ENCODE results near the gene LRRC55.

The LRRC55 gene

GRCh38 chr11:57224128-57224527 is 42.4 kb downstream of the LRRC55 start:
- DNase-seq (ENCODE audit: insufficient read length, low spot score): no peak
- no peak for FAIRE-seq
- no peak for TF ChIP-seq POLR2A (IDR thresholded peaks at IDR 0.05; ENCODE audit: low read depth, low read length)

GRCh38 chr11:57224537-57224936 is 42.8 kb downstream of the LRRC55 start:
- FAIRE-seq: no peak

GRCh38 chr11:57228600-57228999 is 46.8 kb downstream of the LRRC55 start:
- DNase-seq (ENCODE audit: insufficient read length, low spot score) (no peak), FAIRE-seq (no peak)
- no peak for TF ChIP-seq POLR2A (IDR thresholded peaks at IDR 0.05; ENCODE audit: low read depth, low read length)

More at GRCh38 chr11:57224537-57224936, 42.8 kb downstream of the LRRC55 start:
- DNase-seq (ENCODE audit: insufficient read length, low spot score): peak; percentile 19
- TF ChIP-seq POLR2A (IDR thresholded peaks at IDR 0.05; ENCODE audit: low read depth, low read length): no peak

GRCh38 chr11:57230316-57230715 is 48.6 kb downstream of the LRRC55 start:
- FAIRE-seq (no peak), DNase-seq (ENCODE audit: insufficient read length, low spot score) (no peak)
- TF ChIP-seq POLR2A (IDR thresholded peaks at IDR 0.05; ENCODE audit: low read depth, low read length): no peak

- no peak for FAIRE-seq
- no peak for TF ChIP-seq POLR2A (IDR thresholded peaks at IDR 0.05; ENCODE audit: low read depth, low read length)
- DNase-seq (ENCODE audit: insufficient read length, low spot score): no peak
Measured at GRCh38 chr11:57230791-57231538, 49.2 kb downstream of the LRRC55 start.

GRCh38 chr11:57231539-57232253 is 49.9 kb downstream of the LRRC55 start:
- no peak for TF ChIP-seq POLR2A (IDR thresholded peaks at IDR 0.05; ENCODE audit: low read depth, low read length)
- FAIRE-seq: no peak
- DNase-seq (ENCODE audit: insufficient read length, low spot score): no peak

GRCh38 chr11:57233702-57234101 is 51.9 kb downstream of the LRRC55 start:
- DNase-seq (ENCODE audit: insufficient read length, low spot score): no peak
- TF ChIP-seq POLR2A (IDR thresholded peaks at IDR 0.05; ENCODE audit: low read depth, low read length): no peak
- no peak for FAIRE-seq

GRCh38 chr11:57235761-57236703 is 54.3 kb downstream of the LRRC55 start:
- TF ChIP-seq POLR2A (IDR thresholded peaks at IDR 0.05; ENCODE audit: low read depth, low read length): no peak
- no peak for DNase-seq (ENCODE audit: insufficient read length, low spot score)
- no peak for FAIRE-seq

- FAIRE-seq: no peak
- no peak for DNase-seq (ENCODE audit: insufficient read length, low spot score)
- no peak for TF ChIP-seq POLR2A (IDR thresholded peaks at IDR 0.05; ENCODE audit: low read depth, low read length)
Measured at GRCh38 chr11:57237204-57237681, 55.5 kb downstream of the LRRC55 start, which contains the start of gene APLNR. TSS of gene APLNR (minus strand) at chr11:57237250. CDS start at chr11:57237004, 246 bp downstream.

GRCh38 chr11:57239348-57239747 is 57.6 kb downstream of the LRRC55 start:
- FAIRE-seq (no peak), DNase-seq (ENCODE audit: insufficient read length, low spot score) (no peak)
- no peak for TF ChIP-seq POLR2A (IDR thresholded peaks at IDR 0.05; ENCODE audit: low read depth, low read length)

- FAIRE-seq: no peak
- no peak for DNase-seq (ENCODE audit: insufficient read length, low spot score)
- no peak for TF ChIP-seq POLR2A (IDR thresholded peaks at IDR 0.05; ENCODE audit: low read depth, low read length)
Measured at GRCh38 chr11:57240007-57240406, 58.3 kb downstream of the LRRC55 start.

GRCh38 chr11:57240757-57241156 is 59.0 kb downstream of the LRRC55 start:
- DNase-seq (ENCODE audit: insufficient read length, low spot score) (no peak), FAIRE-seq (no peak)
- TF ChIP-seq POLR2A (IDR thresholded peaks at IDR 0.05; ENCODE audit: low read depth, low read length): no peak

Measured in H54 (cell line).